ENCODE measurements around the gene LRRC23.
A peak's percentile ranks its signal among the peaks of the same experiment; 100 is the strongest.
"Not testable (repeated sequence)": the region's sequence is repeated elsewhere in the genome, so short reads cannot be mapped to it uniquely, and the experiment has no call there.

LRRC23 gene

GRCh38 chr12:6904280-6905276, at the start of gene LRRC23:
LRRC23 (plus strand) TSS chr12:6904822; CDS start chr12:6905634, 812 bp downstream.
- DNase-seq (ENCODE audit: low spot score), result peak; percentile 99

GRCh38 chr12:6855322-6855721, 49.3 kb upstream of the LRRC23 start:
- no peak for DNase-seq (ENCODE audit: low spot score)

GRCh38 chr12:6858799-6859198, 45.8 kb upstream of the LRRC23 start:
- no peak for DNase-seq (ENCODE audit: low spot score)

GRCh38 chr12:6860116-6860515, 44.5 kb upstream of the LRRC23 start:
- DNase-seq (ENCODE audit: low spot score), result no peak

- no peak for DNase-seq (ENCODE audit: low spot score)
Measured at GRCh38 chr12:6860942-6861341, 43.7 kb upstream of the LRRC23 start.

GRCh38 chr12:6861391-6861790, 43.2 kb upstream of the LRRC23 start:
- DNase-seq (ENCODE audit: low spot score), result no peak

GRCh38 chr12:6863033-6863432, 41.6 kb upstream of the LRRC23 start:
- no peak for DNase-seq (ENCODE audit: low spot score)

- no peak for DNase-seq (ENCODE audit: low spot score)
Measured at GRCh38 chr12:6863586-6864321, 40.9 kb upstream of the LRRC23 start.

- not testable (repeated sequence) for DNase-seq (ENCODE audit: low spot score)
Measured at GRCh38 chr12:6865307-6865706, 39.3 kb upstream of the LRRC23 start.

- DNase-seq (ENCODE audit: low spot score), result no peak
Measured at GRCh38 chr12:6866163-6866919, 38.3 kb upstream of the LRRC23 start.

GRCh38 chr12:6866920-6867412, 37.7 kb upstream of the LRRC23 start:
- no peak for DNase-seq (ENCODE audit: low spot score)

- peak; percentile 79 for DNase-seq (ENCODE audit: low spot score)
Measured at GRCh38 chr12:6867413-6868210, 37.0 kb upstream of the LRRC23 start, which contains the start of gene TPI1. TPI1 (plus strand) TSS chr12:6867531; CDS start chr12:6867567, 36 bp downstream.

- peak; percentile 11 for DNase-seq (ENCODE audit: low spot score)
Measured at GRCh38 chr12:6868211-6869048, 36.2 kb upstream of the LRRC23 start.

GRCh38 chr12:6869049-6870021, 35.3 kb upstream of the LRRC23 start:
- peak; percentile 89 for DNase-seq (ENCODE audit: low spot score)

GRCh38 chr12:6870304-6870703, 34.3 kb upstream of the LRRC23 start:
- DNase-seq (ENCODE audit: low spot score), result not testable (repeated sequence)

- peak; percentile 23 for DNase-seq (ENCODE audit: low spot score)
Measured at GRCh38 chr12:6871052-6871957, 33.3 kb upstream of the LRRC23 start.
